Measurements from ENCODE around the gene ITPRID2. TPM values are rescaled to one million over a fixed set of nuclear protein-coding genes. Genes with fewer than 3 reads are reported as not detected.
A peak's percentile ranks its signal among the peaks of the same experiment; 100 is the strongest.

ITPRID2 gene
- total RNA-seq, 1 experiment from 2014 or later: 1,605 TPM

GRCh38 chr2:181849601-181850000, 41.9 kb upstream of the ITPRID2 start:
- peak overlapping the region; percentile 12; the same call in 1 of the 2 replicates for H3K4me2 ChIP-seq (ENCODE audit: low read length)
- no peaks in the 10 kb centered on the region for H3K9me3 ChIP-seq (ENCODE audit: control insufficient read depth in 1 of 2, insufficient read depth in 1 of 2, low read depth in 1 of 2, low read length in 2 of 2)
- peak overlapping the region; percentile 12; the same call in 1 of the 2 replicates for H3K27ac ChIP-seq (ENCODE audit: low read depth, low read length)
- ChIA-PET POLR2A (interaction anchor here (0.9 to 1.0 kb wide), 4 partner anchors 10 to 27 kb away, joined by 3 to 4 read pairs (median 3); no protein-coding TSS in a partner anchor), RAD21 (ENCODE audit: low non-redundant PET in 1 of 2, low total read pairs in 2 of 2, uncharacterized antibody in 2 of 2, unreplicated experiment in 2 of 2) (no interaction called here), CTCF (no interaction called here)
- H3K27me3 ChIP-seq (ENCODE audit: insufficient read depth, low read length): no peaks in the 10 kb centered on the region
- H4K20me1 ChIP-seq (ENCODE audit: insufficient read depth): no peaks in the 10 kb centered on the region
- no peaks in the 10 kb centered on the region for H3K79me2 ChIP-seq (ENCODE audit: insufficient read depth, low read length)
- H3K9ac ChIP-seq (ENCODE audit: low read length): no peak overlapping the region
- intact Hi-C loops (cut with micrococcal nuclease): no loop called here
- H2AFZ ChIP-seq (ENCODE audit: low read depth, low read length, poor library complexity, severe bottlenecking): peak overlapping the region; percentile 59
- peaks cover 16 to 62% of the 10 kb centered on the region in 2 experiments for H3K4me1 ChIP-seq (ENCODE audit: control insufficient read depth in 1 of 2, insufficient read depth in 2 of 2, low read length in 2 of 2)
- DNase-seq (ENCODE audit: low read depth, low spot score) (no peak), ATAC-seq (no peak)
- H3K9me2 ChIP-seq (ENCODE audit: insufficient read depth): no peaks in the 10 kb centered on the region
- TF ChIP-seq ZBTB33 (IDR thresholded peaks at IDR 0.05; ENCODE audit: extremely low read depth, insufficient replicate concordance, low read length) (no peak), ELF1 (IDR thresholded peaks at IDR 0.05; ENCODE audit: borderline replicate concordance, low read depth) (no peak), CBX3 (IDR thresholded peaks at IDR 0.05; ENCODE audit: low read depth) (no peak), SIN3A (IDR thresholded peaks at IDR 0.05; ENCODE audit: low read depth) (no peak), EZH2 (IDR thresholded peaks at IDR 0.05) (no peak), FOSL1 (IDR thresholded peaks at IDR 0.05; ENCODE audit: low read depth) (no peak), SRF (IDR thresholded peaks at IDR 0.05; ENCODE audit: low read depth) (no peak), ZNF274 (IDR thresholded peaks at IDR 0.05; ENCODE audit: low read depth, low read length) (no peak), EGR1 (IDR thresholded peaks at IDR 0.05; ENCODE audit: low read depth) (no peak), POLR2AphosphoS5 (IDR thresholded peaks at IDR 0.05; ENCODE audit: low read depth, low read length) (no peak), REST (IDR thresholded peaks at IDR 0.05; ENCODE audit: low read depth) (no peak), CEBPB (IDR thresholded peaks at IDR 0.05; ENCODE audit: low read depth) (no peak), RAD21 (IDR thresholded peaks at IDR 0.05; ENCODE audit: low read depth) (no peak), ATF3 (IDR thresholded peaks at IDR 0.05) (no peak), JUND (IDR thresholded peaks at IDR 0.05) (no peak)
- no peaks in the 10 kb centered on the region for H3K36me3 ChIP-seq (ENCODE audit: control insufficient read depth in 1 of 2, insufficient read depth in 2 of 2, low read length in 2 of 2)
- BruUV-seq (replicated peaks): no TSS peak
- H3K4me3 ChIP-seq (replicated peaks in 1 of 2; ENCODE audit: low read depth in 1 of 2, low read length in 2 of 2): no peak overlapping the region
